GM12891 (cell line): ENCODE results near the gene TMEM8B.

Experiments used
- POLR2A ChIP-seq: IDR thresholded peaks from 2 replicates; pipeline ENCODE4 v1.6.1; 2011; ENCODE audit warnings: low read depth, low read length, control low read depth
- POLR2AphosphoS5 ChIP-seq: IDR thresholded peaks from 2 replicates; pipeline ENCODE4 v1.6.1; 2011; ENCODE audit warnings: low read depth, low read length, control low read depth
- POU2F2 ChIP-seq: IDR thresholded peaks from 2 replicates; pipeline ENCODE4 v1.6.1; 2011; ENCODE audit warnings: low read depth, mild to moderate bottlenecking, control low read depth, low read length, moderate library complexity
- TAF1 ChIP-seq: IDR thresholded peaks from 2 replicates; pipeline ENCODE4 v1.6.1; 2011; ENCODE audit warnings: low read depth, low read length, control low read depth

DNA sequence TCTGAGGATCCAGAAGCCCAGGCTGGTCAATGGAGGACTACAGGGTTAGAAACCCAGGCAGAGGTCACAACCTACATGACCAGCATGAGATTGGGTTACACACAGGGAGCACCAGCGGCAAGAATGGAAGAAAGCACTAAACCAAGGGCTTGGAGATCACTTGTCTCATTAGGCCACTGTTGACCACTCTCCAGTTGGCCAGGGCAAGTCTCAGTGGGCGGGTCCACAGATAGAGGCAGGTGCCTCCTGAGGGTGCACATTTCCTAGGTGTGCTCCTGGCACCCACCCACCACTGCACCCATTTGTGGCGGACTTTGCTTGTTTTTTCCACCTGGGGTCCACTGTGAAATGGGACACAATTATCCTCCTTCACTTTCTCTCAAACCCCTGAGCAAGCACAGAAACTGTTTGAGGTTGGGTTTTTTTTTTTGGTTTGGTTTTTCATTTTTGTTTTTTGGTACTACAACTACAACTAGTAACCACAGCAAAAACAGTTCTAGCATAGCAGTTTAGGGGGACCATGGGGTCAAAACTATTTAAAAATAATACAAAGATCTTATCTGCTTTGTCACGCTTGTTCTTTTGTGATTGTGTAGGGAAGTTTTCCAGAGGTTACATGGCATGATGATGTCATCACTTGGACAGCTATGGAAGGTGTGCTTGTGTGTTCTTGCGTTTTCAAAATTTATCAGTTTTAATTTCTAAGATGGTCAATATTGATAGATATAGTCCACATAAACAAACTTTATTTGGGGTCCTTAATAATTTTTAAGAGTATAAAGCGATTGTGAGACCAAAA lies 31.5 kb upstream of the TMEM8B start:
- no peak for TF ChIP-seq POLR2A
- no peak for TF ChIP-seq POLR2AphosphoS5
- TF ChIP-seq TAF1 = no peak
- TF ChIP-seq POU2F2 = no peak
